Kidney capillary endothelial cell (primary cell): ENCODE data around the gene PTPN1.
"Not testable (repeated sequence)": the region's sequence is repeated elsewhere in the genome, so short reads cannot be mapped to it uniquely, and the experiment has no call there.

Experiments
- DNase-seq: peaks from one replicate; pipeline ENCODE4 v3.0.0-alpha.2; 2018; ENCODE audit warnings: low spot score

PTPN1 gene

GRCh38 chr20:50532221-50532620, 22.0 kb downstream of the PTPN1 start:
- no peak for DNase-seq

DNA sequence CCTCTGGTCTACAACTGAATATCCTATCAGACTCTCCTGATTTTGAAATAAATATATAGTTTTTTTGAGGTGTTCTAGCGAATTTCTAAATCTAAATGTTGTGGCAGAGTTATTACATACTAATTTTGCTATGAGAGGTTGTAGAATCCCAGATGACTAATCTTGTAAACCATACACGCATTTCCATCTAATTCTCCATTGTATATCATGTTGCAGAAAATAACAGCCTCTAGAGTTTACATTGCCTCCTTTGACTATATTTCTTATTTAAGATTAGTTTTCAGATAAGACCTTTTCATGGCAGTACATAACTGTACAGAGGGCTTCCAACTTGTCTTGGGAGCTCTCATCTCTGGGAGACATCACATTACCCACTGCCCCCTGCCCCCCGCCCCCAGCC, 22.9 kb downstream of the PTPN1 start:
- DNase-seq = no peak

DNA sequence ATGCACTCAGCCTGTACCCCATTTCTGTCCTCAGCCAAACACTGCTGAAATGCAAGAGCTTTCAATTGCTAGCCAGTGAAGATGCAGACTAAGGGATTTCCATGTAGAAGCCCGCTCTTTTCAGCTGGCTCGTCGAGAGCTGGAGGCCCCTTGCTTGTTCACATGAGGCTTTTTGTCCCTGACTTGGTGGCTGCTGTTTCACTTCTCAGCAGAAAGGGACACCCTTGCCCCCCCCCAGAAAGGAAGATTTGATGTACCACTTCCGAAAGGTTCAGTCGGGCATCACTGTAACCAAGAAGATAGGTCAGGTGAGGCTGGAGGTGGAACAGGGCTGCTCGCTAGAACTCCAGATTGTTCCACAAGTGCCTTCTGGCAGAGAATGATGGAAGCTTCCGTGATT, 23.3 kb downstream of the PTPN1 start:
- no peak for DNase-seq

DNA sequence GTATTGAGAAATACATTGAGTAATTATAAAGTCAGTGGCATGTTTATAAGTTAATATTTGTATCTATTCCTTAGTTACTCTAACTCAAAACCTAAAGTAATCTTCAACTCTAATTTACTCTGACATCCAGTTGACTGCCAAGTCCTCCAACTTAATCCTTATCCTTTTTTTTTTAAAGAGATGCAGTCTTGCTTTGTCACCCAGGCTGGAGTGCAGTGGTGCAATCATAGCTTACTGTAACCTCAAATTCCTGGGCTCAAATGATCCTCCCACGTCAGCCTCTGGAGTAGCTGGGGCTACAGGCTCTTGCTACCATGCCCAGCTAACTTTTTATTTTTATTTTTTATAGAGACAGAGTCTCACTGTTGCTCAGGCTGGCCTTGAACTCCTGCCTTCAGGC, 24.4 kb downstream of the PTPN1 start:
- no peak for DNase-seq

DNA sequence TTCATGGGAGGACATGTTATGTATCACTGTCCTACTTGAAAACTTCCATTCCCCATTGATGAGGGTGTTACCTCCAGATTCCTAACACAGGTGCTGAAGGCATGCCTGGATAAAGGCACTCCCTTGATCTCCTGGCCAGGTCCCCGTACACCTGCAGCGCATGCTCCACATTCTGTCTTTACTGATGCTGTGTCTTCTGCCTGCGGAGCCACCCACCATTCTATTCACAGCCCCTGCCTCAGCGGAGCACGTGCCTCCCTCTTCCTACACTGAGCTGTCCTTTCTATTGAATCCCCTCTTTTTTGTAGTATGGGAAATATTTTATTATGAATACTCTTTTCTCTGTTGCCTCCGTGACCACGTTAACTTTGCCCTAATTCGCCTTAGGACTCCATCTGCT, 25.0 kb downstream of the PTPN1 start:
- DNase-seq = no peak

- DNase-seq = no peak
These were observed 26.1 kb downstream of the PTPN1 start for GRCh38 chr20:50536333-50536732.

GRCh38 chr20:50537546-50538201, 27.5 kb downstream of the PTPN1 start:
- no peak for DNase-seq

- DNase-seq = no peak
These were observed 28.1 kb downstream of the PTPN1 start for GRCh38 chr20:50538276-50538675.

- not testable (repeated sequence) for DNase-seq
These were observed 29.6 kb downstream of the PTPN1 start for GRCh38 chr20:50539798-50540197.

DNA sequence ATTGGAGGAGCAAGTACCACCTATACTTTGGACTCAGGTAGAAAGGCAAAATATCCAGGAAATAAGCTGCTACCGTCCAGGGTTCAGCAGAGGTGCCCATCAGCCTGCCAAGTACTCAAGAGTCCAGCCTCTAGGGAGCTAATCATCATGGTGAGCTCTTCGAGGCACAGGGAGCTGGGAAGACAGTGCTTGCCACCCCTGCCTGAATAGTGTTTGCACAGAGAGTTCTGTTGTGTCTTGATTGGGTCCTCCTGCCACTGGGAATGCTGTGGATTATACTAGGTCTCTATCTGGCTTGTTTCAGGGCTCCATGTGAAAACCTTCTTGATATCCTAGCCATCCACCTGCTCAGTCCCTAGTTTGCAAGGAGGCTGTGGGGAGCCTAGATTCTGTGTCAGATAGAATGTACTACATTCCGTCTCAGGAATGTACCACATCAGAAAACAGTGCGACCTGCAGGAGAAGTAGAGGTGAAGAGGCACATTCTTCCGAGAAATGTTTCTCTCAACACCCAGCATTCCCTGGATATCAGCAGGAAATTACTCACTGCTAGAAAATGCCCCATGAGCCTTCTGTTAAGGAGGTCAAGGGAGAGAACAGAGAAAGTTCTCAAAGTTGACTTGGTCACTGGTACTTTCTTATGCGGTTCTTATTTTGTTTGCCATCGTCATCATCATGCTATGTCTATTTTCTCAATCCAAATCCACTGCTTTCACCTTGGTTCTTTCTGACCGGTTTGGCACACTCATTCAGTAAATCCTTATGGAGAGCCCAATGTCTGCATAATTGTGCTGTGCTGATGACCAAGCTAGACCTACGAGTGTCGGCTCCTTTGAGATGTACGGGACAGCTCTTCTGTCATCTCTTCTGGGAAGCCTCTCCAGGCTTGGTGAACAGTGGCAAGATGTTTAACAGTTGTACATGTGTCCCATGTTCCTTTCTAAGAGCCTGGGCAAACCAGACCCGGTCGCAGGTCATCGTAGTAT, 30.7 kb downstream of the PTPN1 start:
- DNase-seq = peak; percentile 90

DNA sequence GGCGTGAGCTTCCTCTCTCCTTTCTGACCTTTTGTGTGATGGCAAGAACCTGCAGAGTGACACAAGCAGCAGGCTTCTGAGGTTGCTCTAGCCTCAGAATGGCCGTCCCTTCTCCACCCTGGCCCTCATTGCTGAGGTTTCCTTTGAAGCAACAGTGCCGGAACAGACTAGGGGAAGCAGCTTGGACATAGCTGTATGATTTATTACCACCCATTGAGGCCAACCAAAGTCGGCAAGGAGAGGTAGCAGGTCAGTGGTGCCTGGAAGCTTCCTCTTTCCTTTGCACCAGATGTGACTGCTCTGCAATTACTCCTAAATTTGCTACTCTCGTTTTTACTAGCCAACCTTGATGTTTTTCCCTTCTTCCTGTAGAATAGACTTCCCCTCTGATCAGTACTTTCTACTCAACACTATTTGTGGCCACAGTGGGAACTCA, 31.4 kb downstream of the PTPN1 start:
- DNase-seq = peak; percentile 42

GRCh38 chr20:50543326-50543725, 33.1 kb downstream of the PTPN1 start:
- DNase-seq = no peak

DNA sequence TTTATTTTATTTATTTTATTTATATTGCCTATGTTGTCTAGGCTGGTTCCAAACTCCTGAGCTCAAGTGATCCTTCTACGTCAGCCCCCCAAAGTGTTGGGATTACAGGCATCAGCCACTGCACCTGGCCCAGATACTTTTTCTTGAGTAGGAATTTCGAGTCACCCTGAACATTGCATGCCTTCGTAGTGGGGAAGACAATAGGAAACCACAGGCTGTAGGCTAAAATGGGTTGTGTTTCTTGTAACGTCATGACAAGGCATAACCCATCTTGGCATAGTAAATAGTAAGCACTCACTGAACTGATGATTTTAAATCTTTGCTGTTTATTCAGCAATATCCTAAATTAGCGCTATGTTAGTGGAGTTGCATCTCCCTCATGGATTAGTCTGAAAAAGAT, 34.9 kb downstream of the PTPN1 start:
- no peak for DNase-seq

- no peak for DNase-seq
These were observed 36.6 kb downstream of the PTPN1 start for GRCh38 chr20:50546729-50547314.

DNA sequence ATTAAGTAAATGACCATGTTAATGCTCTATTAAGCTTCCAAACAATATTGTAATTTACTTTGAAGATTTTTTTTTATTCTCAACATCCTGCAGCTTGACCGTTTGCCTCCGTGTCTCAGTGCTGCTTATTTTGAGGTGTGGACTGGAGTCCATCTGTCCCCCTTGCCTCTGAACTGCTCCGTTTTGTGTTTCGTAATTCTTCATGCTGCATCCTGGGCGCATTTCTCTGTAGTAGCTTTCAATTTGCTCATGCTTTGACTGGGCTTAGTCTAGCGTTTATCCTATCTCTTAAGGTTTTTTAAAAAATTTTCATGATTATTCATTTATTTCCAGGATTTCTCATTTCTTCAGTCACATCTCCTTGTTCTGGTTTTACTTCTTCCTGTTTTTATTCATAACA, 37.8 kb downstream of the PTPN1 start:
- DNase-seq = no peak

DNA sequence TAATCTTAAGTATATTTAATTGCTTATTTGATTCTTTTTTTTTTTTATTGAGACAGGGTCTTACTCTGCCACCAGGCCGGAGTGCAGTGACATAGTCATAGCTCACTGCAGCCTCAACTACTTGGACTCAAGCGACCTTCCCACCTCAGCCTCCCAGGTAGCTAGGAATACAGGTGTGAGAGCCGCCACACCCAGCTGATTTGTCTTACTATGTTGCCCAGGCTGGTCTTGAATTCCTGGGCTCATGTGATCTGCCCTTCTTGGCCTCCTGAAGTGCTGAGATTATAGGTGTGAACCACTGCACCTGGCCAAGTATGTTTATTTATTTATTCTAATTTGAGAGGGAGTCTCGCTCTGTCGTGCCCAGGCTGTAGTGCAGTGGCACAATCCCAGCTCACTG, 38.2 kb downstream of the PTPN1 start:
- DNase-seq = no peak

DNA sequence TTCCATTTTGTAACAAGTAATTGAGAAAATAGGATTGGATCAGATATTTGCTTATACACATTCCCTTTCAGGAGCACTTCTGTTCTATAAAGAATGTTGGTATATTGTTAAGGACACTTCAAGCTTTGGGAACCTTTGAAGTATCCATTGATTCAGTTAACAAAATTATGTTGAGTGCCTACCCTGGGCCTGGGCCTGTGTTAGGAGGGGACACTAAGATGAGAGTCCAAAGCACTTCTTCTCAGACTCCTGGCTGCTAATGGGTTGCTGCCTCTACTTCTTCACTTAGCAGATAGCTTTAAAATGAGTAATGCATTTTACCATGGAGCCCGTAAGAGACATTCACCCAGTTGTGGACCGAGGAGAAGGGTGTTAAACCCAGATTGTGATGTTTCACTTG, 40.3 kb downstream of the PTPN1 start:
- DNase-seq = no peak

GRCh38 chr20:50551288-50551687, 41.1 kb downstream of the PTPN1 start:
- no peak for DNase-seq

GRCh38 chr20:50552979-50553378, 42.8 kb downstream of the PTPN1 start:
- no peak for DNase-seq

GRCh38 chr20:50554694-50555579, 44.8 kb downstream of the PTPN1 start:
- no peak for DNase-seq

- DNase-seq = no peak
These were observed 45.5 kb downstream of the PTPN1 start for GRCh38 chr20:50555662-50556061.

DNA sequence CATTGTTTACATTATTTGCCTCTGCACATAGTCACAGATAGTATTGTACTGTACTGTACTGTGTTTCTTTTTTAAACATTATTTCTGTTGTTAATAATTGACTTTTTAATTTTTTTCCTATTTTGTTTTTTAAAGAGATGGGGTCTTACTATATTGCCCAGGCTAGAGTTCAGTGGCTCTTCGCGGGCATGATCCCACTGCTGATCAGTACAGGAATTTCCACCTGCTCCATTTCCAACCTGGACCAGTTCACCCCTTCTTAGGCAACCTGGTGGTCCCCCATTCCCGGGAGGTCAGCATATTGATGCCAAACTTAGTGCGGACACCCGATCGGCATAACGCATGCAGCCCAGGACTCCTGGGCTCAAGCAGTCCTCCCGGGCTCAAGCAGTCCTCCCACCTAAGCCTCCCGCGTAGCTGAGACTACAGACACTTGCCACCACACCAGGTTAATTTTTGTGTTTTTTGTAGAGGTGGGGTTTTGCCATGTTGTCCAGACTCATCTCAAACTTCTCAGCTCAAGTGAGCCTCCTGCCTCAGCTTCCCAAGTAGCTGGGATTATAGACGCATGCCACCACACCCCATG, 47.5 kb downstream of the PTPN1 start:
- DNase-seq = no peak
